ENCODE results near the gene PGK2.

Gene PGK2

GRCh38 chr6:49782293-49782692, 4.8 kb downstream of the PGK2 start:
- no peak overlapping the region for H3K4me3 ChIP-seq (ENCODE audit: control insufficient read depth, low read depth, low read length)
- TF ChIP-seq CTCF (conservative IDR thresholded peaks at IDR 0.05; ENCODE audit: control insufficient read depth, insufficient read depth, low read depth, low read length) = no peak
- no peak for DNase-seq (ENCODE audit: low read depth)

- DNase-seq (ENCODE audit: low read depth) = no peak
- TF ChIP-seq CTCF (conservative IDR thresholded peaks at IDR 0.05; ENCODE audit: control insufficient read depth, insufficient read depth, low read depth, low read length) = no peak
- H3K4me3 ChIP-seq (ENCODE audit: control insufficient read depth, low read depth, low read length) = no peak overlapping the region
These were observed 10.6 kb downstream of the PGK2 start for GRCh38 chr6:49776444-49776843.

GRCh38 chr6:49775043-49775442, 12.0 kb downstream of the PGK2 start:
- TF ChIP-seq CTCF (conservative IDR thresholded peaks at IDR 0.05; ENCODE audit: control insufficient read depth, insufficient read depth, low read depth, low read length) = no peak

GRCh38 chr6:49772285-49772684, 14.8 kb downstream of the PGK2 start:
- no peak for DNase-seq (ENCODE audit: low read depth)
- no peak overlapping the region for H3K4me3 ChIP-seq (ENCODE audit: control insufficient read depth, low read depth, low read length)
- no peak for TF ChIP-seq CTCF (conservative IDR thresholded peaks at IDR 0.05; ENCODE audit: control insufficient read depth, insufficient read depth, low read depth, low read length)

More at GRCh38 chr6:49775043-49775442, 12.0 kb downstream of the PGK2 start:
- H3K4me3 ChIP-seq (ENCODE audit: control insufficient read depth, low read depth, low read length) = no peak overlapping the region
- no peak for DNase-seq (ENCODE audit: low read depth)

- H3K4me3 ChIP-seq (ENCODE audit: control insufficient read depth, low read depth, low read length) = no peak overlapping the region
- no peak for DNase-seq (ENCODE audit: low read depth)
These were observed 20.3 kb downstream of the PGK2 start for GRCh38 chr6:49766762-49767161.

GRCh38 chr6:49764571-49765236, 22.4 kb downstream of the PGK2 start:
- no peak for DNase-seq (ENCODE audit: low read depth)
- H3K4me3 ChIP-seq (ENCODE audit: control insufficient read depth, low read depth, low read length) = no peak overlapping the region
- TF ChIP-seq CTCF (conservative IDR thresholded peaks at IDR 0.05; ENCODE audit: control insufficient read depth, insufficient read depth, low read depth, low read length) = no peak

More at GRCh38 chr6:49766762-49767161, 20.3 kb downstream of the PGK2 start:
- TF ChIP-seq CTCF (conservative IDR thresholded peaks at IDR 0.05; ENCODE audit: control insufficient read depth, insufficient read depth, low read depth, low read length) = no peak

All from fibroblast of mammary gland (primary cell).